SJCRH30 (cell line): ENCODE results near the gene RASSF5. TPM values are rescaled to one million over a fixed set of nuclear protein-coding genes. Genes with fewer than 3 reads are reported as not detected.
A peak's percentile ranks its signal among the peaks of the same experiment; 100 is the strongest.

Experiments used
- DNase-seq, 2 experiments: peaks; one replicate each; pipeline ENCODE4 v3.0.0-alpha.2; 2015 to 2020
- H3K27ac ChIP-seq: fragments of 250-450 bp; sonication (Bioruptor Pico); 2 replicates; pipeline ENCODE4 v1.5.1; 2020; ENCODE audit warnings: mild to moderate bottlenecking, moderate library complexity
- H3K27me3 ChIP-seq: fragments of 250-450 bp; sonication (Bioruptor Pico); 2 replicates; pipeline ENCODE4 v1.5.1; 2020; ENCODE audit warnings: mild to moderate bottlenecking, moderate library complexity
- H3K36me3 ChIP-seq: fragments of 250-450 bp; sonication (Bioruptor Pico); 2 replicates; pipeline ENCODE4 v1.5.1; 2020; ENCODE audit warnings: mild to moderate bottlenecking, moderate library complexity
- H3K4me1 ChIP-seq: fragments of 250-450 bp; sonication (Bioruptor Pico); 2 replicates; pipeline ENCODE4 v1.5.1; 2020; ENCODE audit warnings: mild to moderate bottlenecking, moderate library complexity
- H3K4me3 ChIP-seq: fragments of 250-450 bp; sonication (Bioruptor Pico); 2 replicates; pipeline ENCODE4 v1.5.1; 2020; ENCODE audit warnings: mild to moderate bottlenecking, moderate library complexity
- H3K9me3 ChIP-seq: fragments of 250-450 bp; sonication (Bioruptor Pico); replicated peaks from 2 replicates; pipeline ENCODE4 v1.5.1; 2020; ENCODE audit warnings: mild to moderate bottlenecking, moderate library complexity
- total RNA-seq: library from RNA; depleted of rRNA; stranded (reverse); fragments of >200 nt; shearing (Covaris generic); gene quantifications from 2 replicates; pipeline ENCODE4 v1.2.3, GENCODE V29; 2014

Gene RASSF5
- total RNA-seq, 1 experiment from 2014 or later = 9.5 TPM

DNA sequence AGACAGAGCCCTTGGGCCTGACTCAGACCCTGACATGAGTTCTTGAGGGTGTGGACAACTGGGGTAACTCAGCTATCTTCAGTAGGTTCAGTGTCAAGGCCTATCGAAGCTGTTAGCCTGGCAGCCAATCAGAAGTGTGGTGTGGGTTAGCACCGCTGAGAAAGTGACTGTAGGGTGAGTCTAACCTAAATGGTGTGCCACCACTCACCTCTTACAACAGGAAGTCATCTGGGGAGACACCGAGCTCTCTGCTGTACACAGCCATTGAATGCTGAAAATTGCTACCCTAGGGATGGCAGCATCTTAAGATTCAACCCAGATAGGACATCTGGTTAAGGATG is 44.6 kb downstream of the RASSF5 start:
- Histone ChIP-seq H3K27me3 (no peaks in the 10 kb centered on the region), H3K36me3 (no peaks in the 10 kb centered on the region), H3K4me1 (no peaks in the 10 kb centered on the region), H3K27ac (no peak overlapping the region), H3K4me3 (no peak overlapping the region), H3K9me3 (no peaks in the 10 kb centered on the region)
- DNase-seq = no peak

DNA sequence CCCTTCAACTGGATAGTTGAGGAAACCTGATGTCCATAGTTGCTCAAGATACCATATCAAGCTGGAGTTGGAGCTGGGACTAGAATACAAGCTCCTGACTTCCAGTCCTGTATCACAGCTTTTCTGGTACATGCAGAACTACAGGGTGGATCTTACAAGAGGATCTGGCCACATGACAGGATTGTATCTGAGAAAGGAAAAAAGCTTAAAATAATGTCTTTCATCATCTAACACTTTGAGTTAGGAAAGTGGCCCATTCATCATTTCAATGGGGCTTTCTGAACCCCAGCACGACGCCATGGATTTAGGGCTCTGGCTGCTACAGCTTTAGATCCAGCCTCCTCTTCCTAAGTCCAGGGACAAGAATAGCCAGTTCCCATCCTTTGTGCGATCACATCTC is 46.9 kb downstream of the RASSF5 start:
- H3K36me3 ChIP-seq = no peaks in the 10 kb centered on the region
- H3K4me3 ChIP-seq = no peak overlapping the region
- DNase-seq = no peak
- H3K9me3 ChIP-seq = no peaks in the 10 kb centered on the region
- no peaks in the 10 kb centered on the region for H3K27me3 ChIP-seq
- peaks cover 15% of the 10 kb centered on the region for H3K4me1 ChIP-seq
- no peak overlapping the region for H3K27ac ChIP-seq

DNA sequence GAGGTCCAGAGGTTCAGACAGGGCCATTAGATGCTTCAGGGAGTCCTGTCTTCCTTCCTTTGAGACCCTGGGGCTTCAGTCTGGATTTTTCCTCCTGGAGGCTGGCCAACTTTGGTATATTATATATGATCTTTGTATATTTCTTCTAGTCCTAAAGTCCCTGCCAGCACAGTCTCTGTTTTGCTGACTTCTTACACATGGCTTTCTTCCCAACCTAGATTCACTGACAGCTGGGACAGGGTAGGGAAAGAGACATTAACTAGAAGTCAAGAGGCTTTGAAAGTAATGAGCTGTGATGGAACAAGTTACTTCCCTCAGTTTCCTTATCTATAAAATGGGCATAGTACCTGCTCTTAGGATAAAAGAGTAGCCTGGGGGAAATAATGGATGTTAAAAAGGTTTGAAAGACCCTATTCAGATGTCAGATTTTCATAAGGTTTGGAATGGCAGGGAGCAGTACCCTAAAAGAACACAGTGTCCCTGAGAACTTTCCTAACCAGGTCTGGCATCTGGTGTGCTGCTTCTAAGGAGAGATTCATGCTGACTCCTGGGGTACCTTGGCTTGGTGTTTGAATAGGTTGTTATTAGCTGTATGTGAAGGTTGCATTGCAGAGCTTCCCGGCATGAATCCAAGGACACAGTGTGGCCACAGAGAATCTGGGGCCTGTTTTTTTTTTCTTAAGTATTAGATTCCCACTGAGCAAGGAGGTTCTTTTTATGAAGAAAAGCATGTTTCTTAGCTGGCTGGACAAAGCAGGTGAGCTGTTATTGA is 47.6 kb downstream of the RASSF5 start:
- Histone ChIP-seq H3K27me3 (no peaks in the 10 kb centered on the region), H3K36me3 (no peaks in the 10 kb centered on the region), H3K27ac (no peak overlapping the region), H3K4me1 (peaks cover 22% of the 10 kb centered on the region), H3K4me3 (no peak overlapping the region), H3K9me3 (no peaks in the 10 kb centered on the region)
- DNase-seq = no peak

DNA sequence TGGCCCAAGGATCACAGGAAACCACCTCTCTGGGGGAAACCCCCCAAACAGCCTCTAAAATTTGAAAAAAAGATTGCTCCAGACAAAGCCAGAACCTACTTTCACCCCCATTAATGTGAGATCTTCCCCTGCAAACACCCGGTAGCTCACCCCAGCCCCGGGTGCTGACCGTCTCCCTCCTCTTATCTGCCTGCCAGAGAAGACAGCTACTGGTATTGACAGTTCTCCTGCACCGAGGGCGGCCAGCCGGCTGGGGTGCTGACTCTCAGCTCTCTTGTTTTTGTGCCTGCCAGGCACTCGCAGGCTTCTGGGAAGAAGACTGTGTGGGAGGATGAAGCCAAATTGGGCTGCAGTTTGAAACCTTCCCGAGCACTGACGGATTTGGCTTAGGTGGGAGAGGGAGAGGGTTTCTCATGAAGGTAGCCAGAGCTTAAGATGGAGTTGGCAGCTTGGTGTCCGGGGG is 48.2 kb downstream of the RASSF5 start:
- Histone ChIP-seq H3K4me1 (peaks cover 22% of the 10 kb centered on the region), H3K36me3 (no peaks in the 10 kb centered on the region), H3K27ac (no peak overlapping the region), H3K27me3 (no peaks in the 10 kb centered on the region), H3K9me3 (no peaks in the 10 kb centered on the region), H3K4me3 (no peak overlapping the region)
- DNase-seq = no peak

DNA sequence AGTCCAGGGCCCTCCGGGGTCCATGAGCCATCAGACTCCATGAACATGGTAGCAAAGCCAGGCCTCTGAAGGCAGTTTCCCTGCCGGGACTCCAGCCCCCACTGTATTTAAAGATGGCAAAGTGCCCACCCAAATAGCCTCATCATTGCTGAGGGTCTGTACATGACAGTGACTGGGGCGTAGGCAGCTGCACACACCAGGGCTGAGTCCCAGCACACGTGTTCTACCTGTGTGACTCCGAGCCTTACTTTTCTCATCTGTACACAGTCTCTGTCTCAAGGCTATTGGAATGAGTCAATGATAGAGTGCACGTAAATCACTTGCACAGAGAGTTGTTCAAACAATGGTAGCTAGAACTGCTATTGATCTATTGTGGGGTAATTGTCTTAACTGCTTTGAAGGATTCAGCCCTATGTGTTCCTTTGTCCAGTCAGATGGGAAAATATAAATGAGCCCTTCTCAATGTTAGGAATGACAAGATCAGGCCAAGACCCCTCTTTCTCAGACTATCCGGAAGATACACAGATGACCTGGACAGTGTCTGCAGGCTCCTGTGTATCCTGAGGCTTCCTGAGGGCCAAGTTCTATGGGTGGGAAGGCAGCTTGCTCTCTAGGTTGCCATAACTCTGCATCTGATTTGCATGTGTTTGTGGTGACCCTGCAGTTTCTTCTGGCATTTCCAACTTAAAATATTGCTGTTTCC is 48.9 kb downstream of the RASSF5 start:
- Histone ChIP-seq H3K9me3 (no peaks in the 10 kb centered on the region), H3K4me1 (peaks cover 22% of the 10 kb centered on the region), H3K27ac (no peak overlapping the region), H3K36me3 (no peaks in the 10 kb centered on the region), H3K27me3 (no peaks in the 10 kb centered on the region), H3K4me3 (no peak overlapping the region)
- DNase-seq = no peak

DNA sequence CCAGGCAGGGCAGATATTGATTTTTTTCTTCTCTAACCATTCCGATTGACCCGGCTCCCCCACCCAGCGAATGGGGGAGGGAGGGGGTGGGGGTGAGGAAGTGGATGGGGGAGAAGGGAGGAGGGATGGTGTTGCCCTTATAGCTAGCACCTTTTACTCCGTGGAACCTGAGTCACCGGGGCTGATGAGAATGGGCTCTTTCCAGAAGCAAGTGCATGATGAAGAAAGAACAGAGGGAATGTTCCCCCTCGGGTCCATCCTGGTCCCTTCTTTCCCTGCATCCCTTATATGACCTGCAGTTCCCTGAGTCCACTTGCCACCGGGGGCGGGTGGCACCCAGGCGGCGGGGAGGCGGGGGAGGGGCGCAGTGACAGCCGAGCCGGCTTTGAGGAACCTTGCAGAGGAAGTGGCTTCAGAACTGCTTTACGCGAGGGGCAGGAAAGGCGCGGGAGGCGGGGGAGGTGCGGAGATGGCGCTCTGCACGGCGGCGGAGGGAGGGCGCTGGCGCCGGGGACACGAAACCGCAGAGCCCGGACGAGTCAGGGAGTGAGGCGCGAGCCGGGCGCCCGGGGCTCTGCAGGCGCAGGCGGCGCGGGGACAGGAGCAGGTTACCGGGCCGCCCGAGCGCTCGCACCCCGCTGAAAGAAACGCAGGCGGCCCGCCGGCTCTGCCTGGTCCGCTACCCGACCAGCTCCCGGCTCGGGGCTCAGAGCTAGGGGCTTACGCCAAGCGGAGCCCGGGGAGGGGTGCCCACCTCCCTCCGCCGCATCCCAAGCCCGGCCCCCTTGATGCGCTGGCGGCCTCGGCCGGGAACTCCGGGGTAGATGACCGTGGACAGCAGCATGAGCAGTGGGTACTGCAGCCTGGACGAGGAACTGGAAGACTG is 49.7 kb downstream of the RASSF5 start:
- no peaks in the 10 kb centered on the region for H3K36me3 ChIP-seq
- H3K4me3 ChIP-seq = peak overlapping the region; percentile 71
- no peaks in the 10 kb centered on the region for H3K9me3 ChIP-seq
- peak; percentile 70 to 73 for DNase-seq
- peaks cover 22% of the 10 kb centered on the region for H3K4me1 ChIP-seq
- no peaks in the 10 kb centered on the region for H3K27me3 ChIP-seq
- H3K27ac ChIP-seq = no peak overlapping the region; the same call in 1 of the 2 replicates

DNA sequence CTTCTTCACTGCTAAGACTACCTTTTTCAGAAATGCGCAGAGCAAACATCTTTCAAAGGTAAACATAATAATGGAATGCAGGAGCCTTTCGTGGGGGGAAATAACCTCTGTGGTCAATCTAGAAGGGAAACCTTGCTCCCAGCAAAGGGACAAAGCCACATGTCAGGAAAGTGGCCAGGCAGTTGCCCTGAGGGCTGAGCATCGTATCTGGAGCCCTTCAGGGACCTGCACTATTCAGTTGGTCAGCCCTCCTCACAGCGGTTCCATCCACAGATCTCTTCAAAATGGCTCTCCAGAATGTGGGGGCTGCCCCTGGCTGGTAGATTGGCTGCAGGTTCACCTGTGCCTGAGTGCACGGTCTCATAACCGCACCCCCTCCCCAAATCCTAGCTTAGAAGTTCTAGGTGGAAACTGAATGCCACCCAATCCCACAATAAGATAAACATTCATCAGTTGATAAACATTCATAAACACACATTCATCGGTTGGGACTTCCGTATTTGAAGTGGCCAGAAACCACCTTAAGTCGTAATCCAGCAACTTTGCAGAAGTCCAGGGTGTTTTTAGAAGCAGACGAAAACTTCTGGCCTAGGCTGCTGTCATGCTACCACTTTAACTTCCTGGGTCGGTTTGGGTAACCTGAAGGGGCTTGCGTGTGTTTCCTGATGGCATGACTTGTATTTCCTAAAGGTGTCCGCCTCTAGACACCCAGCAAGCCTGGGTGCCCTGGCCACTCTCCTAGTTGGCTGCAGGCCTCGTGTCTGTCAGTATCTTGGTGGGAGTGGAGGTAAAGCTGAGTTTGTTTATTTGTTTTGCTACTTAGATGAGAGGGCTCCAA is 50.5 kb downstream of the RASSF5 start:
- H3K27me3 ChIP-seq = no peaks in the 10 kb centered on the region
- DNase-seq = no peak
- peaks cover 25% of the 10 kb centered on the region for H3K4me1 ChIP-seq
- H3K36me3 ChIP-seq = no peaks in the 10 kb centered on the region
- H3K4me3 ChIP-seq = peak overlapping the region; percentile 71
- H3K27ac ChIP-seq = no peak overlapping the region
- H3K9me3 ChIP-seq = no peaks in the 10 kb centered on the region

DNA sequence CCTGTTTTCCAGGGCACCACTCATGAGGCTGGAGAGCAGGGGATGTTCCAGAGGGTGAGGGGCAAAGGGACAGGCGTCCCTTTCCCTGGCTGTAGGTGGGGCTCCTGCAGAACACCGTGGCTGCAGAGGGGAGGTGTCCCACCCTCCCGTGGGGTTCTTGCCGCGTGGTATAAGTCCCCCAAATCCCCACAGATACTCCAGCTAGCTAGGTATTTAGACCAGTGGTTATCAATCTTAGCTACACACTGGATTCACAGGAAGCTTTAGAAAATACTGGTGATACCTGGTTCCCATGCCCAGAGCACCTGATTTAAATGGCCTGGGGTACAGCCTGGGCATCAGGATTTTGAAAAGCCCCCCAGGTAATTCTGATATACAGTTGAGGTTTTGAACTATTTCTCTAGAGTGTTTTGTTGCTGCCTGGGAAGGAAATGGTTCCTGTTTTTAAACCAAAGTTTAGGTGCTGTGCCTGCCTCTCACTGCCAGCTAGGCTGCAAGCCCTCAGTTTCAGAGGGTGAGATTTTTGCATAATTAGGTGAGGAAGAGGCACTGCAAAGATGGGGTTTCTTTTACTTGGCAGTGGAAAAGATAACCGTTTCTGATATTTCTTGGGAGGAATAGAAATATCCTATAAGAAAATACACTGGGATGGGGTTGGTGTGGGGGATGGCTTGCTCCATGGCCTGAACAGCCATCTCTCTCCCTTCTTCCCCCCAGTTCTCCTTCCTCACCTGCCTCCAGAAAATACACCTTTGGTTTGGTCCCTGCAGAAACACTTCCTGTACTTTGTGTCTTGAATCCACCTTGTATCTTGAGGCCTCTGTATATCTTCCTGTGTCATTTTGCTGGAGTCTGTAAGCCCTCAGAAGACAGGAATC is 51.7 kb downstream of the RASSF5 start:
- H3K9me3 ChIP-seq = no peaks in the 10 kb centered on the region

DNA sequence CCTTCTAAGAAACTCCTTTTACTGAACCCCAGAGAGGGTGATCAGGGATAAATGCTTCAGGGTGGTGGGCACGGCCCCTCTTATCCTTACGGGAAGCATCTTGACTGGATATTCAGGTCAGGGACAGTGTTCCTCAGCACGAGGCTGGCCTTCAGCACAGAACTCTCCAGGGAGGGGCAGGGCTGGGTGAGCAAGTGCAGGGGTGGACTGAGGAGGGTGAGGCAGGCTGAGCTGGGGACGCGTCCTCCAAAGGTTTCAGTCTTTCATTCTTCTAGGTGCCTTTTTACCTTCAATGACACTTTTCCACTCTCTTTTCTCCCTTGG is 52.3 kb downstream of the RASSF5 start:
- DNase-seq = no peak
- H3K4me3 ChIP-seq = no peak overlapping the region
- H3K27ac ChIP-seq = no peak overlapping the region
- H3K36me3 ChIP-seq = no peaks in the 10 kb centered on the region
- peaks cover 36% of the 10 kb centered on the region for H3K4me1 ChIP-seq
- H3K27me3 ChIP-seq = no peaks in the 10 kb centered on the region
- no peaks in the 10 kb centered on the region for H3K9me3 ChIP-seq

More for the DNA sequence above, 51.7 kb downstream of the RASSF5 start:
- Histone ChIP-seq H3K27ac (no peak overlapping the region), H3K36me3 (no peaks in the 10 kb centered on the region), H3K27me3 (no peaks in the 10 kb centered on the region), H3K4me3 (no peak overlapping the region), H3K4me1 (peaks cover 36% of the 10 kb centered on the region)
- DNase-seq = no peak

DNA sequence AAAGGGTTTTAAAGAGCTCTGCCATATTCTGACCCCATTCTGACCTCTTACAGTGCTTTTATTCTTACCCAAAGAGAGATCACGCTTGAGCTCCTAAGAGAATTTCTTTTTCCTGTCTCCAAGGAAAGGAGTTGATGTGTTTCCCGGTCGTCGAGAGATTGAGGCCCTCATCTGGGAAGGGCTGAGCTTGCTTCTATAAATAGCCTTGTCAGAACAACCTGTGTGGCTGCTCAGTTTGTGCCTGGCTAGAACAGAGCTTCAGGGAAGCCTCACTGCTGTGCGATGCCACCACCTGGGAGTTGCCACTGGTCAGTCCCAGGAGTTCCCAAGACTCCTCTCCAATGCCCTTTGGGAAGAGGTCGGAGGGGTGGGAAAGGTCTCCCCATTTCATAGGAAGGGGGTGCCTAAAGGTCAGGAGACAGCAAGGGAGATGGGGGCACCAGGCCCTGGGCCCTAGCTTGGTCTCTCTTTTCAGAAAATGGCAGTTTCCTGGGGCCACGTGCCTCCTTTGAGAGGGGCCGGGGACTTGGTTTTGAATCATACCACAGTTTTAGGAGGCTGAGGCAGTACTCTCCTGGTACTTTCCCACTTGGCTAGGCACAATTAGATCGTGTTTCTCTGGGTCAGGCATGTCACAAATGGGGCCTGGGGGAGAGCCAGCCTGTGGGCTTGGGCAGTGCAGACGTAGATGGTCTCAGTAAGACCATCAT is 52.8 kb downstream of the RASSF5 start:
- H3K36me3 ChIP-seq = no peaks in the 10 kb centered on the region
- DNase-seq = no peak
- H3K9me3 ChIP-seq = no peaks in the 10 kb centered on the region
- no peaks in the 10 kb centered on the region for H3K27me3 ChIP-seq
- H3K4me1 ChIP-seq = peaks cover 36% of the 10 kb centered on the region
- no peak overlapping the region for H3K4me3 ChIP-seq
- no peak overlapping the region for H3K27ac ChIP-seq

DNA sequence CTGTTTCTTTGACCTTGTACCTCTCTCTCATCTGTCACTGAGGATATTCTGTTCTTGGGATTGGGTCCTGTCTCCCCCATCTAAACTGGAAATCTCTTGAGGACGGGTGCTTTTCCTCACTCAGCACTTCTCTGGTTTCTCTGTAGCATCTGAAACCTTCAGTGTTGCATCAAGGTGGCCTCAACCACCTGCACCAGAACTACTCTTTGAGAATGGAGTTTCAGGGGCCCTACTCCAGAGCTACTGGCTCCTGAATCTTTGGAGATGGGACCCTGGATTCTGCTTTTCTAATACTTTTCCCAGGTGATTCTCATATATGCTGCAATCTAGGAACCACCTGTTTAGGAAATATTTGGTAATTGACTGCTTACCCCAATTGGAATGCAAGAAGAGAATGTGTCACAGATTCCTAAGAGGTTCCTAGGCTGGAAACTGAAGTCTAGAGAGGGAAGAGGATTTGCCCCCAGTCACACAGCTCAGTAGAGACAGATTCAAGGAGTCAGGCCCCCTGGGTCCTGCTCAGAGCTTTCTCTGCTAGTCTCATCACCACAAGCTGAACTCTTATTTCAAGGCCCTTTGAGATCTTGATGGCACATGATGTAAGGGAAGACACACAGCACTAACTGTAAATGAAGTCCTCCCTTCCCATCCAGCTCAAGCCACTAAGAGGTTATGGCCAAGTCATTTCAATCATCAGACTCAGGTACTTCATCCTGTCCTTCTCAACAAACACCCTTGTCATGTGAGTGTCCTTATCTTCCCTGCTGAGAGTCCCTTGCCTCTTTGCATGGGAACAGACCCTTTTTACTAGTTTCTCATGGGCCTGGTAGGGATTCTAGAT is 56.3 kb downstream of the RASSF5 start:
- Histone ChIP-seq H3K36me3 (no peaks in the 10 kb centered on the region), H3K4me1 (peaks cover 45% of the 10 kb centered on the region), H3K4me3 (no peak overlapping the region), H3K9me3 (no peaks in the 10 kb centered on the region), H3K27me3 (no peaks in the 10 kb centered on the region), H3K27ac (no peak overlapping the region)
- DNase-seq = no peak

DNA sequence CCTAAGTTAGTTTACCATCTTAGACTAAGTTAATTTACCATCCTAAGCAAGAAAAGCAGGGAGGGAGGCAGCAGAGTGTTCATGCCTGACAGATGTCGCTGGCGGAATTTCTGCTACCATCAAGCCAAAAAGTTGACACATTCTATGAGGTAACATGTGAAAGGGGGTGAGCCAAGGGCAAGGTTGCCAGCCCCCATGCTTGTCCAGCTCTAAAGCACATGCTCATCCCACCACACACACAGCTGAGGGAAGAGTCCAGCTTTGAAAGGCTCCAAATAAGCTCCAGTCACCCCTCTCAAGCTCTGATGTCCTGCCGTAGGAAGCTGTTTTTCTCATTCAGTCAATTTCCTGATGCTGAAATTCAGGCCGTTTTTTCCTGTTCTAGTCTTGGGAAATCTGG is 58.7 kb downstream of the RASSF5 start:
- Histone ChIP-seq H3K36me3 (no peaks in the 10 kb centered on the region), H3K27me3 (no peaks in the 10 kb centered on the region), H3K27ac (no peak overlapping the region; the same call in 1 of the 2 replicates), H3K4me1 (peaks cover 35% of the 10 kb centered on the region), H3K9me3 (no peaks in the 10 kb centered on the region), H3K4me3 (no peak overlapping the region)
- DNase-seq = no peak
